Panc1 (cell line): ENCODE measurements around the gene SLC35E3. TPM values are rescaled to one million over a fixed set of nuclear protein-coding genes. Genes with fewer than 3 reads are reported as not detected.

Experiments
- ATAC-seq: fragments of 200-7000 bp; cut with Tn5 transposase; 2 replicates; pipeline ENCODE4 v1.9.1; 2020; ENCODE audit warnings: mild to moderate bottlenecking, moderate library complexity
- BruUV-seq: library from RNA; stranded (reverse); fragments of 400-500 nt; replicated peaks from 2 replicates; lab custom pipeline; 2021; lab: Mats Ljungman, UMichigan
- CTCF ChIA-PET: fragments of 300-600 bp; sonication (Branson Sonifier 250); formaldehyde crosslinking; loops from one replicate; lab custom pipeline; 2022; ENCODE audit warnings: antibody characterized with exemption; lab: Charles Lee
- POLR2A ChIA-PET: fragments of 300-600 bp; sonication (Branson Sonifier 250); formaldehyde crosslinking; loops from one replicate; lab custom pipeline; 2022; ENCODE audit warnings: antibody characterized with exemption; lab: Charles Lee
- DNase-seq: peaks from one replicate; pipeline ENCODE4 v3.0.0-alpha.2; 2010; ENCODE audit warnings: low read depth, low spot score
- H3K27ac ChIP-seq: 2 replicates; pipeline ENCODE4 v1.5.1; 2011; ENCODE audit warnings: mild to moderate bottlenecking, low read length, inconsistent platforms
- H3K27me3 ChIP-seq: fragments of 200-500 bp; sonication (Bioruptor generic); 2 replicates; pipeline ENCODE4 v1.6.0; 2014; ENCODE audit warnings: low read length, inconsistent platforms; ENCODE audit not compliant: control insufficient read depth, insufficient read depth
- H3K36me3 ChIP-seq: fragments of 200-500 bp; sonication (Bioruptor generic); 2 replicates; pipeline ENCODE4 v1.5.1; 2014; ENCODE audit warnings: inconsistent platforms, mild to moderate bottlenecking, low read length, moderate library complexity; ENCODE audit not compliant: control insufficient read depth, insufficient read depth
- H3K4me1 ChIP-seq: 2 replicates; pipeline ENCODE4 v1.5.1; 2011; ENCODE audit warnings: inconsistent platforms, mild to moderate bottlenecking, low read length, moderate library complexity; ENCODE audit not compliant: control insufficient read depth, insufficient read depth
- H3K4me3 ChIP-seq, 2 experiments: 2 replicates each; pipeline ENCODE4 v1.5.1; 2011 to 2012; ENCODE audit warnings: low read depth in 2 of 2, low read length in 2 of 2, mild to moderate bottlenecking in 2 of 2, inconsistent platforms in 1 of 2, moderate library complexity in 1 of 2
- H3K9me3 ChIP-seq: fragments of 200-500 bp; sonication (Bioruptor generic); 2 replicates; pipeline ENCODE4 v1.5.1; 2014; ENCODE audit warnings: low read depth, mild to moderate bottlenecking, inconsistent platforms, low read length, moderate library complexity; ENCODE audit not compliant: control insufficient read depth, insufficient read depth
- POLR2AphosphoS5 ChIP-seq: IDR thresholded peaks from 2 replicates; pipeline ENCODE4 v1.6.1; 2012; ENCODE audit warnings: mild to moderate bottlenecking, low read depth, low read length, moderate library complexity
- REST ChIP-seq, 2 experiments: IDR thresholded peaks; 2 replicates each; pipeline ENCODE4 v1.6.1; 2011 to 2012; ENCODE audit warnings: low read depth in 2 of 2, control low read depth in 1 of 2, low read length in 1 of 2, mild to moderate bottlenecking in 1 of 2, moderate library complexity in 1 of 2; ENCODE audit not compliant: insufficient read depth in 1 of 2
- SIN3A ChIP-seq: IDR thresholded peaks from 2 replicates; pipeline ENCODE4 v1.6.1; 2012; ENCODE audit warnings: low read depth, mild to moderate bottlenecking, low read length, moderate library complexity, borderline replicate concordance; ENCODE audit not compliant: insufficient read depth
- TCF7L2 ChIP-seq: IDR thresholded peaks from 2 replicates; pipeline ENCODE4 v1.6.1; 2011; ENCODE audit warnings: mild to moderate bottlenecking, low read depth, low read length, inconsistent platforms
- in situ Hi-C: cut with HindIII; loops from 2 replicates; pipeline ENCODE4 v1.10.0; 2016; ENCODE audit warnings: low sequenced_read_pairs, low pct_unique_long_range_greater_than_20kb
- intact Hi-C: fragments of 100-400 bp; cut with micrococcal nuclease; formaldehyde crosslinking; loops from one replicate; pipeline ENCODE4 v1.10.0; 2022; ENCODE audit not compliant: unreplicated experiment
- total RNA-seq: library from RNA; stranded (reverse); gene quantifications from one replicate; pipeline ENCODE4 v1.2.1, GENCODE V29; 2021; ENCODE audit not compliant: unreplicated experiment
- TF ChIP-seq, protein P1 (sequence below): fragments of 450-650 bp; IDR thresholded peaks from 2 replicates; pipeline ENCODE4 v1.5.1; 2017; ENCODE audit warnings: mild to moderate bottlenecking

The SLC35E3 gene
- total RNA-seq, 1 experiment from 2014 or later = 15.9 TPM

DNA sequence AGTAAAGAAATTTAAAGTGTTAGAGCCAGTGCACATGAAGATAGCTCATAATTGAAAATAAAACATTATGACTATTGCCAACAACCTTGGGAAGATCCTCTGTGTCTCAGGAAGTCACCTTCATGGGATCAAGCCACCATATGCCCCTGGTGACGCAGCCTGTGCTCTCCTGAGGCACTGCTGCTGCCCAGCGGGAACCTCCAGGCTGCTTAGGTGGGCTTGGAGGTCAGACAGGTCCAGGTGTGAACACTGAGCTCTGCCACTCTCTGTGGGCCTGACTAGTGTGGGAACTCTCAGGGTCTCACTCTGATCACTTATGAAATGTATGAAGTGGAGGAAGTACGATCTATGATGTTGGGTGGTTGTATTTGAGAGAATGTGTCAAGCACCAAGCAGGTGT, 16.7 kb downstream of the SLC35E3 start:
- ATAC-seq (no peak), DNase-seq (no peak)
- Histone ChIP-seq H3K27ac (no peak overlapping the region), H3K4me3 (no peak overlapping the region), H3K9me3 (no peaks in the 10 kb centered on the region), H3K36me3 (0 out of 2 replicates have a peak, but pooled peaks cover 2% of the 10 kb centered on the region), H3K27me3 (no peaks in the 10 kb centered on the region), H3K4me1 (no peaks in the 10 kb centered on the region)
- intact Hi-C loops (no loop called here), in situ Hi-C loops (no loop called here)
- BruUV-seq = no TSS peak
- no peak for TF ChIP-seq POLR2AphosphoS5
- TF ChIP-seq, protein P1, sequence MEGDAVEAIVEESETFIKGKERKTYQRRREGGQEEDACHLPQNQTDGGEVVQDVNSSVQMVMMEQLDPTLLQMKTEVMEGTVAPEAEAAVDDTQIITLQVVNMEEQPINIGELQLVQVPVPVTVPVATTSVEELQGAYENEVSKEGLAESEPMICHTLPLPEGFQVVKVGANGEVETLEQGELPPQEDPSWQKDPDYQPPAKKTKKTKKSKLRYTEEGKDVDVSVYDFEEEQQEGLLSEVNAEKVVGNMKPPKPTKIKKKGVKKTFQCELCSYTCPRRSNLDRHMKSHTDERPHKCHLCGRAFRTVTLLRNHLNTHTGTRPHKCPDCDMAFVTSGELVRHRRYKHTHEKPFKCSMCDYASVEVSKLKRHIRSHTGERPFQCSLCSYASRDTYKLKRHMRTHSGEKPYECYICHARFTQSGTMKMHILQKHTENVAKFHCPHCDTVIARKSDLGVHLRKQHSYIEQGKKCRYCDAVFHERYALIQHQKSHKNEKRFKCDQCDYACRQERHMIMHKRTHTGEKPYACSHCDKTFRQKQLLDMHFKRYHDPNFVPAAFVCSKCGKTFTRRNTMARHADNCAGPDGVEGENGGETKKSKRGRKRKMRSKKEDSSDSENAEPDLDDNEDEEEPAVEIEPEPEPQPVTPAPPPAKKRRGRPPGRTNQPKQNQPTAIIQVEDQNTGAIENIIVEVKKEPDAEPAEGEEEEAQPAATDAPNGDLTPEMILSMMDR = no peak
- no peak for TF ChIP-seq REST (IDR thresholded peaks at IDR 0.05; ENCODE audit: insufficient read depth in 1 of 2, low read depth in 2 of 2, low read length in 1 of 2)
- no peak for TF ChIP-seq SIN3A
- TF ChIP-seq TCF7L2 = no peak
- ChIA-PET CTCF (no interaction called here), POLR2A (no interaction called here)

- intact Hi-C loops = no loop called here
- POLR2A ChIA-PET = no interaction called here
Measured at GRCh38 chr12:68765696-68766095, 19.7 kb downstream of the SLC35E3 start.

More at GRCh38 chr12:68765696-68766095, 19.7 kb downstream of the SLC35E3 start:
- Histone ChIP-seq H3K9me3 (no peaks in the 10 kb centered on the region), H3K4me3 (no peak overlapping the region), H3K27me3 (no peaks in the 10 kb centered on the region), H3K4me1 (no peaks in the 10 kb centered on the region), H3K27ac (no peak overlapping the region), H3K36me3 (no peaks in the 10 kb centered on the region)
- ATAC-seq = no peak
- CTCF ChIA-PET = no interaction called here
- BruUV-seq = no TSS peak
- DNase-seq = no peak
- in situ Hi-C loops = no loop called here
- TF ChIP-seq REST (IDR thresholded peaks at IDR 0.05; ENCODE audit: insufficient read depth in 1 of 2, low read depth in 2 of 2, low read length in 1 of 2) (no peak), SIN3A (no peak), POLR2AphosphoS5 (no peak), TCF7L2 (no peak)
- TF ChIP-seq, protein P1 = no peak
